ENCODE data around the gene TPPP. TPM values are rescaled to one million over a fixed set of nuclear protein-coding genes. Genes with fewer than 3 reads are reported as not detected.

TPPP gene
- total and polyA plus RNA-seq, 7 donors: 0.60 to 15.5 (median 7.1) TPM

DNA sequence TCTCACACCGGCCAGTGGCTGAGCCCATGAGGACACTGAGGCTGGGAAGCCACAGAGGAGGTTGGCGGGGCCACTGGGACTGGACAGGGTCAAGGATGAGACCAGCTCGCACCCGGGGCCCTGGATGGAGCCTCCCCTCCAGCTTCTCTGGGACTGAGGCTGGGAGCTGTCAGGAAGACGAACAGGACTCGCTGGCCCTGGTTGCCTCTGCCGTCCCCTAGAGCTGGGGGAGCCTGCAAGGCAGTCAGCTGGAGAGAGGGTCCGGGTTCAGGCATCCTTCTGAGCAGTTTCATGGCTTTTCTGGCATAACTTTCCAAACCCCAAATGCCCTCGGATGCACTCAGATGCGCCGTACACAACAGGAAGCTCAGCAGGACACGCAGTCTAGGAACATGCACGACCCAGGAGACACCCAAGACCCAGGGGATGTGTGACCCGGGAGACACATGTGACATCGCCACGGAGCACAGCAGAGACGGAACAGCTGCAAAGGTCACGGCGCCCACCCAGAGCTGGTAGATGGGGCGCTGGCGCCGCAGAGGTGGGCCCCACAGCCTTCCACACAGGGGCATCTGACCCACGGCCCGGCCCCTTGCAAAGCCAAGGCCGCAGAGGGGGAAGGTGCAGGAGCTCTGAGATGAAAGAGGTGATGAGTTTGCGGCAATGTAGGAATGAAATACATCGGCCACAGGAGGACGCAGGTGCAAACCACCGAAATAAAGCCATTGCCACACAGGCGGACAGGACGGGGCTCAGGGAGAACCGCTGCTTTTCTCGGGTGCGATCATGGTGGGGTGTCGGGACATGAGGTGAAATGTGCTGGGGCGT lies 17.1 kb downstream of the TPPP start:
- Histone ChIP-seq H3K4me1 (peaks cover 0 to 48% (median 42%) of the 10 kb centered on the region in 4 donors), H3K36me3 (peaks cover 0 to 5% (median 2%) of the 10 kb centered on the region in 4 donors), H3K9me3 (no peaks in the 10 kb centered on the region), H3K27me3 (no peaks in the 10 kb centered on the region), H3K4me3 (no peak overlapping the region), H3K27ac (no peak overlapping the region)
- no peak for TF ChIP-seq EP300 (IDR thresholded peaks at IDR 0.05)
- TF ChIP-seq POLR2A (IDR thresholded peaks at IDR 0.05): no peak
- TF ChIP-seq, protein P1, sequence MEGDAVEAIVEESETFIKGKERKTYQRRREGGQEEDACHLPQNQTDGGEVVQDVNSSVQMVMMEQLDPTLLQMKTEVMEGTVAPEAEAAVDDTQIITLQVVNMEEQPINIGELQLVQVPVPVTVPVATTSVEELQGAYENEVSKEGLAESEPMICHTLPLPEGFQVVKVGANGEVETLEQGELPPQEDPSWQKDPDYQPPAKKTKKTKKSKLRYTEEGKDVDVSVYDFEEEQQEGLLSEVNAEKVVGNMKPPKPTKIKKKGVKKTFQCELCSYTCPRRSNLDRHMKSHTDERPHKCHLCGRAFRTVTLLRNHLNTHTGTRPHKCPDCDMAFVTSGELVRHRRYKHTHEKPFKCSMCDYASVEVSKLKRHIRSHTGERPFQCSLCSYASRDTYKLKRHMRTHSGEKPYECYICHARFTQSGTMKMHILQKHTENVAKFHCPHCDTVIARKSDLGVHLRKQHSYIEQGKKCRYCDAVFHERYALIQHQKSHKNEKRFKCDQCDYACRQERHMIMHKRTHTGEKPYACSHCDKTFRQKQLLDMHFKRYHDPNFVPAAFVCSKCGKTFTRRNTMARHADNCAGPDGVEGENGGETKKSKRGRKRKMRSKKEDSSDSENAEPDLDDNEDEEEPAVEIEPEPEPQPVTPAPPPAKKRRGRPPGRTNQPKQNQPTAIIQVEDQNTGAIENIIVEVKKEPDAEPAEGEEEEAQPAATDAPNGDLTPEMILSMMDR (IDR thresholded peaks at IDR 0.05): no peak
- TF ChIP-seq POLR2AphosphoS5 (IDR thresholded peaks at IDR 0.05): no peak
- 84% methylated on average over 36 of the region's 36 CpGs for WGBS, 2 donors
- DNase-seq: peak; percentile 51
- intact Hi-C loops (cut with DNase I): no loop called here

DNA sequence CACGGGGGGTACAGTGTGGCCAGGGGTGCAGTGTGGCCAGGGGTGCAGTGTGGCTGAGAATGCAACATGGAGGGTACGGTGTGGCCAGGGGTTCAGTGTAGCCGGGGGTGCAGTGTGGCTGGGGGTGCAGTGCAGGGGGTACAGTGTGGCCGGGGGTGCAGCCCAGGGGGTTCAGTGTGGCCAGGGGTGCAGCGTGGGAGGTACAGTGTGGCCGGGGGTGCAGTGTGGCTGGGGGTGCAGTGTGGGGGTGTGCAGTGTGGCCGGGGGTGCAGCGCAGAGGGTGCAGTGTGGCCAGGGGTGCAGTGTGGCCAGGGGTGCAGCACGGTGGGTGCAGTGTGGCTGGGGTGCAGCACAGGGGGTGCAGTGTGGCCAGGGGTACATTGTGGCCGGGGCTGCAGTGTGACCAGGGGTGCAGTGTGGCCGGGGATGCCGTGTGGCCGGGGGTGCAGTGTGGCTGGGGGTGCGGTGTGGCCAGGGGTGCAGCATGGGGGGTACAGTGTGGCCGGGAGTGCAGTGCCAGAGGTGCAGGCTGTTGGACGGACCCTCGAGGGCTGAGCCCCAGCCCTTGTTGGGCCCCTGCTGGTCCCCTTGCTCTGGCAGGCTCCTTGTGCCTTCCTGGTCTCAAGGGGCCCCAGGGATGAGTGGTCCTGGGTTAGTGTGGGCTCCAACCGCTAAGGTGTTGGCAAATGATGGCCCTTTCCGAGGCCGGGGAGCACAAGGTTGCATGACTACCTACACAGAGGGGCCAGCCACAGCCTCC lies 17.9 kb downstream of the TPPP start:
- Histone ChIP-seq H3K36me3 (peaks cover 0 to 5% (median 2%) of the 10 kb centered on the region in 4 donors), H3K27me3 (no peaks in the 10 kb centered on the region), H3K4me1 (peaks cover 0 to 56% (median 43%) of the 10 kb centered on the region in 4 donors), H3K27ac (no peak overlapping the region), H3K9me3 (no peaks in the 10 kb centered on the region), H3K4me3 (no peak overlapping the region)
- peak; percentile 59 for DNase-seq
- WGBS, 2 donors: 82 to 84% methylated on average over 20 of the region's 20 CpGs
- TF ChIP-seq POLR2A (IDR thresholded peaks at IDR 0.05) (no peak), POLR2AphosphoS5 (IDR thresholded peaks at IDR 0.05) (no peak), EP300 (IDR thresholded peaks at IDR 0.05) (no peak)
- TF ChIP-seq, protein P1 (IDR thresholded peaks at IDR 0.05): no peak
- intact Hi-C loops (cut with DNase I): no loop called here

- peaks cover 0 to 5% (median 2%) of the 10 kb centered on the region in 4 donors for H3K36me3 ChIP-seq
- peaks cover 0 to 62% (median 47%) of the 10 kb centered on the region in 4 donors for H3K4me1 ChIP-seq
- 67 to 78% methylated on average over 7 of the region's 7 CpGs for WGBS, 2 donors
- H3K27ac ChIP-seq: peak overlapping the region in 3 of 4 donors; percentile 63 to 75 (median 67)
- H3K4me3 ChIP-seq: no peak overlapping the region
- no peaks in the 10 kb centered on the region for H3K27me3 ChIP-seq
- DNase-seq: peak; percentile 57
- H3K9me3 ChIP-seq: no peaks in the 10 kb centered on the region
- no peak for TF ChIP-seq EP300 (IDR thresholded peaks at IDR 0.05)
- TF ChIP-seq, protein P1 (IDR thresholded peaks at IDR 0.05): no peak
- intact Hi-C loops (cut with DNase I): loop anchor here (5.0 kb wide), 1 partner anchor 108 kb away; the partner anchor contains the start of gene ZDHHC11B
Measured at GRCh38 chr5:674630-675011, 18.5 kb downstream of the TPPP start.

DNA sequence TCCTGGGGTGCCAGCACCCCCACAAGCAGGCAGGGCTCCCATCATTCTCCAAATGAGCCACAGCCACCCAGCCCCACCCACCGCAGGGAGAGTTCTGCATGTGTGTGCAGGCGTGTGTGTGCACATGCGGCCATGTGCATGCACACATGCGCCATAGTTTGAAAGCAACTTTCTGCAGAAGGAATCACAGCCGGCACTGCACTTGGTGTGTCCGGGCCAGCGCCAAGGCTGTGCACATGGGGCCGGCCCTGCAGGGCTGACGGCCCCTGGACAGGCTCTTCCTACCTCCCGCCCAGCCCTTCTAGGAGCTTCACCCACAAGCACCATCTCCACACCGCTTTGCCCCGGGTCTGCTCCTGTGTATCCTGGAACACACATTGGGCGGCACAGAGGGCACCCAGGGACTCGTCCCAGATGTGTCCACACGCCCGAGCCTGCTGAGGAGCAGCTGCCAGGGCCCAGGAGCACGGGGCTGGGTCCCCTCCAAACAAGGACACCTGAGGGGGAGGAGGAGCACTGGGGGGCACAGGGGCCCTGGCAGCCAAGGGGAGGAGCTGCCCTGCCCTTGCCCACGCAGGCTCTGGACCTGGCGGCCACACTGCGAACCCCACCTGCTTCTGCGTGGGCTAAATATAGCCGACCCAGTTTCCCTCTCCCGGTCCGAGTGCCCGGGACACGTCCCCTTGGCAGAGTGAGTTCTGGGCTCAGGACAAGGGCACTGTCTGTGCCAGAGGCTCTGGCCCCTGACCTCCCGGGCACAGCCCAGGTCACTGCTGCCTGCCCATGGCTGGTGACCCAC lies 19.1 kb downstream of the TPPP start:
- TF ChIP-seq POLR2A (IDR thresholded peaks at IDR 0.05): no peak
- TF ChIP-seq, protein P1 (IDR thresholded peaks at IDR 0.05): peak in 1 of 4 experiments; percentile 11
- H3K4me1 ChIP-seq: peaks cover 0 to 68% (median 52%) of the 10 kb centered on the region in 4 donors
- intact Hi-C loops (cut with DNase I): loop anchor here (2.0 to 5.0 kb wide), 2 partner anchors 108 to 219 kb away; partner anchors contain the start of genes BRD9, TRIP13 and ZDHHC11B
- no peaks in the 10 kb centered on the region for H3K27me3 ChIP-seq
- DNase-seq: peak; percentile 66
- peaks cover 0 to 5% (median 2%) of the 10 kb centered on the region in 4 donors for H3K36me3 ChIP-seq
- H3K4me3 ChIP-seq: no peak overlapping the region
- H3K9me3 ChIP-seq: no peaks in the 10 kb centered on the region
- WGBS, 2 donors: 46 to 75% methylated on average over 27 of the region's 27 CpGs
- H3K27ac ChIP-seq: peak overlapping the region; percentile 31 to 75 (median 65)
